ENCODE data around the gene WWC2. TPM values are rescaled to one million over a fixed set of nuclear protein-coding genes. Genes with fewer than 3 reads are reported as not detected.
A peak's percentile ranks its signal among the peaks of the same experiment; 100 is the strongest.

WWC2 gene
- total RNA-seq, 1 experiment from 2014 or later: 126 TPM

GRCh38 chr4:183260491-183261151, 161.6 kb downstream of the WWC2 start:
- no peak overlapping the region for H3K4me3 Mint-ChIP-seq
- TF ChIP-seq ZNF263 (CRISPR knock-in tag; IDR thresholded peaks at IDR 0.05; ENCODE audit: low read depth) (no peak), GABPB1 (CRISPR knock-in tag; IDR thresholded peaks at IDR 0.05) (peak; percentile 59; the same call in 1 of the 2 replicates)
- no peaks in the 10 kb centered on the region for H3K9me3 Mint-ChIP-seq
- peaks cover 40% of the 10 kb centered on the region for H3K4me1 Mint-ChIP-seq
- DNase-seq (ENCODE audit: low spot score): no peak
- peaks cover 54% of the 10 kb centered on the region for H3K36me3 Mint-ChIP-seq
- no peak overlapping the region for H3K27ac Mint-ChIP-seq
- POLR2A ChIA-PET: no interaction called here
- no peaks in the 10 kb centered on the region for H3K27me3 Mint-ChIP-seq (ENCODE audit: low read depth)
- no peak for ATAC-seq
- CTCF ChIA-PET: interaction anchor here (1.0 to 4.3 kb wide), 2 partner anchors 186 to 249 kb away, joined by 3 to 73 read pairs; no protein-coding TSS in a partner anchor

DNA sequence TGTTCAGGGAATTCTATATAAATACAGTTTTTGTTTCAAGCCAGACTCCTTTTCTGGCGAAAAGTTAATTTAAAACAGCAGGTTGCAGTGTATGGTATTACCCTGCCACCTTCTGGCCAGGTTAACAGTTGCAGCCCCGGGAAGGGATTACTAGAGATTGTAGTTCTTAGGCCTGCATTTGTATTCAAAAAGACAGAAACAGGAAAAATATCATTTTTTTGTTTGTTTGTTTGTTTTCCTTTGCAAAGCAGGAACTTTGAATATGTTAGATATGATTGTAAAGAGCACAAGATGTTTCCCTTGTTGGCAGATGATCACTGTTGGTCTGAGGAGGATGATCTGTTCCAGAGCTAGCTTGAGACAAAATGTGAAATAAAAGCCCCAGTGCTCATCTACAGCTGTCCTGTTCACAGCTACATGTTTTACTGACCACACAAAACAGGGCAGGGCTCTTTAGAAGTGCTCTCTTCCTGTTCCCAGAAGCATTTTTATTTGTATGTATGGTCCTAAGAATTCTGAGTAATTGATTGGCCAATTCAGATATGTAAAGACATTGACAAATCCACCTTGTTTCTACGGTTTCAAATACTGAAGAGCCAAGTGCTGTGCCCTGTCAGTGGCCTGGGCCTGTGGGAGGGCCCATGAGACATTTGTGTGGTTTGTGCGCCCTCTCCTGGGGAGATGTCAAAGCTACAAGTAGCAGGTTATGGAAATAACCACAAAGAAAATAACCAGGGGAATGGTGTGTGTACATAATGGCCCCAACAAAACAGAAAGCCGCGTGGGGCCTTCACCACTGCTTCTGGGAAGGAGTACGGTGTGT, 163.1 kb downstream of the WWC2 start:
- Mint-ChIP-seq H3K36me3 (peaks cover 68% of the 10 kb centered on the region), H3K27ac (peak overlapping the region; percentile 97), H3K9me3 (no peaks in the 10 kb centered on the region), H3K4me3 (no peak overlapping the region), H3K4me1 (peaks cover 31% of the 10 kb centered on the region), H3K27me3 (ENCODE audit: low read depth) (no peaks in the 10 kb centered on the region)
- CTCF ChIA-PET: interaction anchor here (0.6 to 4.3 kb wide), 44 partner anchors 8 to 344 kb away, joined by 3 to 73 read pairs (median 4); partner anchors contain the start of gene WWC2
- ATAC-seq (peak; percentile 92), DNase-seq (ENCODE audit: low spot score) (peak; percentile 85)
- POLR2A ChIA-PET: interaction anchor here (0.5 to 1.3 kb wide), 3 partner anchors 164 to 189 kb away, joined by 3 to 4 read pairs (median 3); no protein-coding TSS in a partner anchor
- peak; percentile 40; the same call in 1 of the 2 replicates for TF ChIP-seq SP1 (CRISPR knock-in tag; conservative IDR thresholded peaks at IDR 0.05)
- TF ChIP-seq CTCF (IDR thresholded peaks at IDR 0.05): peak; percentile 74
- TF ChIP-seq ETV6 (CRISPR knock-in tag; IDR thresholded peaks at IDR 0.05): 0 out of 2 replicates have a peak, but pooled peaks have one; percentile 16
- TF ChIP-seq ZBTB43 (CRISPR knock-in tag; IDR thresholded peaks at IDR 0.05): no peak
- no peak for TF ChIP-seq NR3C1 (CRISPR knock-in tag; conservative IDR thresholded peaks at IDR 0.05; ENCODE audit: low read depth)

- 0 out of 2 replicates have a peak, but pooled peaks have one; percentile 48 for TF ChIP-seq ZNF512 (CRISPR knock-in tag; IDR thresholded peaks at IDR 0.05; ENCODE audit: borderline replicate concordance)
- no peak for TF ChIP-seq MYBL2 (CRISPR knock-in tag; IDR thresholded peaks at IDR 0.05)
- TF ChIP-seq ZBTB43 (CRISPR knock-in tag; IDR thresholded peaks at IDR 0.05): 0 out of 2 replicates have a peak, but pooled peaks have one; percentile 30
- TF ChIP-seq, protein P1, sequence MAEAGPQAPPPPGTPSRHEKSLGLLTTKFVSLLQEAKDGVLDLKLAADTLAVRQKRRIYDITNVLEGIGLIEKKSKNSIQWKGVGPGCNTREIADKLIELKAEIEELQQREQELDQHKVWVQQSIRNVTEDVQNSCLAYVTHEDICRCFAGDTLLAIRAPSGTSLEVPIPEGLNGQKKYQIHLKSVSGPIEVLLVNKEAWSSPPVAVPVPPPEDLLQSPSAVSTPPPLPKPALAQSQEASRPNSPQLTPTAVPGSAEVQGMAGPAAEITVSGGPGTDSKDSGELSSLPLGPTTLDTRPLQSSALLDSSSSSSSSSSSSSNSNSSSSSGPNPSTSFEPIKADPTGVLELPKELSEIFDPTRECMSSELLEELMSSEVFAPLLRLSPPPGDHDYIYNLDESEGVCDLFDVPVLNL (CRISPR knock-in tag; IDR thresholded peaks at IDR 0.05; ENCODE audit: borderline replicate concordance, low read depth): no peak
- TF ChIP-seq SP1 (CRISPR knock-in tag; conservative IDR thresholded peaks at IDR 0.05): 0 out of 2 replicates have a peak, but pooled peaks have one; percentile 11
- DNase-seq (ENCODE audit: low spot score) (no peak), ATAC-seq (no peak)
- ChIA-PET CTCF (interaction anchor here (0.6 to 4.3 kb wide), 42 partner anchors 8 to 345 kb away, joined by 3 to 73 read pairs (median 4); partner anchors contain the start of gene WWC2), POLR2A (interaction anchor here (0.5 to 1.3 kb wide), 3 partner anchors 165 to 189 kb away, joined by 3 to 4 read pairs (median 3); no protein-coding TSS in a partner anchor)
- Mint-ChIP-seq H3K36me3 (peaks cover 74% of the 10 kb centered on the region), H3K4me1 (peaks cover 26% of the 10 kb centered on the region), H3K4me3 (no peak overlapping the region), H3K27ac (peak overlapping the region; percentile 63; the same call in 1 of the 2 replicates), H3K27me3 (ENCODE audit: low read depth) (no peaks in the 10 kb centered on the region), H3K9me3 (no peaks in the 10 kb centered on the region)
These were observed 163.7 kb downstream of the WWC2 start for GRCh38 chr4:183262776-183263100.
